ENCODE data around the gene UGT1A4. TPM values are rescaled to one million over a fixed set of nuclear protein-coding genes. Genes with fewer than 3 reads are reported as not detected.

Gene UGT1A4
- total RNA-seq, 1 experiment from 2014 or later: not detected

GRCh38 chr2:233819884-233820773 lies 101.6 kb downstream of the UGT1A4 start:
- Histone ChIP-seq H3K79me1 (ENCODE audit: insufficient read depth, low read depth, low read length, poor library complexity, severe bottlenecking) (no peaks in the 10 kb centered on the region), H4K20me1 (ENCODE audit: control insufficient read depth, insufficient read depth, insufficient read length) (no peaks in the 10 kb centered on the region), H3K56ac (ENCODE audit: insufficient read length, low read depth, low read length) (no peak overlapping the region), H3K4ac (ENCODE audit: low read depth, low read length) (no peak overlapping the region), H2BK5ac (ENCODE audit: insufficient read length, low read length) (no peak overlapping the region), H3K23me2 (ENCODE audit: insufficient read length, low read depth, low read length, poor library complexity, severe bottlenecking) (no peaks in the 10 kb centered on the region), H3K9me3 (ENCODE audit: control insufficient read depth, low read depth, low read length) (no peaks in the 10 kb centered on the region), H2BK120ac (ENCODE audit: low read depth, low read length, poor library complexity, severe bottlenecking) (no peak overlapping the region), H3K27me3 (ENCODE audit: insufficient read depth, low read length) (no peaks in the 10 kb centered on the region), H3K79me2 (ENCODE audit: insufficient read depth, low read length) (no peaks in the 10 kb centered on the region), H3T11ph (ENCODE audit: low read length) (no peak overlapping the region), H4K91ac (ENCODE audit: insufficient read length, low read depth, low read length) (no peak overlapping the region), H3K14ac (ENCODE audit: insufficient read depth, low read length) (no peak overlapping the region; the same call in 1 of the 2 replicates), H3K27ac (ENCODE audit: insufficient read length, low read depth, low read length) (no peak overlapping the region), H3K4me2 (ENCODE audit: insufficient read depth, insufficient read length, low read length) (no peak overlapping the region), H4K5ac (ENCODE audit: insufficient read length, low read depth, low read length) (no peak overlapping the region), H3K9ac (ENCODE audit: extremely low read depth, insufficient read length, low read length) (no peak overlapping the region), H3K23ac (ENCODE audit: insufficient read length, low read depth, low read length) (no peak overlapping the region), H2BK15ac (ENCODE audit: low read depth, low read length) (no peak overlapping the region), H3K4me1 (ENCODE audit: insufficient read depth, low read length) (no peaks in the 10 kb centered on the region), H2BK20ac (ENCODE audit: low read depth, low read length, poor library complexity, severe bottlenecking) (no peak overlapping the region), H2AFZ (ENCODE audit: low read length) (no peak overlapping the region), H3K18ac (ENCODE audit: insufficient read length, low read depth, low read length) (no peak overlapping the region), H4K8ac (replicated peaks; ENCODE audit: insufficient read length, low read depth, low read length) (no peak overlapping the region), H2AK5ac (ENCODE audit: insufficient read length, low read length) (no peak overlapping the region), H2BK12ac (ENCODE audit: insufficient read length, low read depth, low read length) (no peak overlapping the region)
- H3K27me3 Mint-ChIP-seq (ENCODE audit: low read depth): peaks cover 1% of the 10 kb centered on the region; the same call in 1 of the 2 replicates
- no peaks in the 10 kb centered on the region; a peak in 1 of 4 replicates for H3K4me1 Mint-ChIP-seq
- no peak for TF ChIP-seq CTCF (conservative IDR thresholded peaks at IDR 0.05)
- WGBS (ENCODE audit: extremely low coverage, insufficient read length, low lambda C conversion rate): no CpG with 5 or more reads among the region's 18 CpGs
- peak; percentile 16 for DNase-seq
- H3K27ac Mint-ChIP-seq: no peak overlapping the region
- no peaks in the 10 kb centered on the region for H3K36me3 Mint-ChIP-seq (ENCODE audit: insufficient read depth in 1 of 3, low read depth in 3 of 3)
- H3K4me3 Mint-ChIP-seq: no peak overlapping the region
- no peaks in the 10 kb centered on the region; a peak in 1 of 5 replicates for H3K9me3 Mint-ChIP-seq
